Upper lobe of left lung (tissue), 4 donors: Measurements from ENCODE around the gene OR2AK2.

Experiments used
- CTCF ChIP-seq, 6 experiments: fragments of 450-650 bp in 4 of 6; fragments of 200-600 bp in 2 of 6; sonication (generic) in 2 of 6; IDR thresholded peaks; one replicate each; pipeline ENCODE4 v1.5.1; 2016 to 2019; ENCODE audit warnings: antibody characterized with exemption in 6 of 6
- POLR2A ChIP-seq, 4 donors: fragments of 450-650 bp; IDR thresholded peaks; one replicate each; pipeline ENCODE4 v1.5.1; 2016 to 2017; ENCODE audit warnings: antibody characterized with exemption in 4 of 4, mild to moderate bottlenecking in 2 of 4

DNA sequence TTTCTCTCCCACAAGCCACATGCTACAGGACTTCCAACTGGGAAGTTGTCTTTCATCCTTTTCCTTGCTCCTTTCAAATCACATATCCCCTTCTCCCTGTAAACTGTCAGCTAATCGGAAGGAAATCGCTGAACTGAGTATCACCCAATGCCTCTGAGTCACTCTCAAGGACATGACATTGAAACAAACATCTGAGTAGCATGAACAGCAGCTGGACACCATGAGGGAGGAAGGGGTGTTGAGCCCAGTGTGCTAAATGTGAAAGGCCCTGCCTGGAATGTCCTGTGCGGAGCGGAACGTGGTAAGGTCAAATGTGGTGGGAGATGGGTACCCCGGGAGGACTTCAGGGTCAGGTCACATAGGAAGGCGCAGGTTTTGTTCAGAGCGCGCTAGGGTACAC lies 40.2 kb upstream of the OR2AK2 start, which contains the start of gene OR2AJ1:
- no peak for TF ChIP-seq POLR2A (IDR thresholded peaks at IDR 0.05)
- TF ChIP-seq CTCF (IDR thresholded peaks at IDR 0.05) = no peak
